ENCODE data around the gene TMEM59L. TPM values are rescaled to one million over a fixed set of nuclear protein-coding genes. Genes with fewer than 3 reads are reported as not detected.

Gene TMEM59L
- total RNA-seq, 1 experiment from 2014 or later = 2.4 TPM

DNA sequence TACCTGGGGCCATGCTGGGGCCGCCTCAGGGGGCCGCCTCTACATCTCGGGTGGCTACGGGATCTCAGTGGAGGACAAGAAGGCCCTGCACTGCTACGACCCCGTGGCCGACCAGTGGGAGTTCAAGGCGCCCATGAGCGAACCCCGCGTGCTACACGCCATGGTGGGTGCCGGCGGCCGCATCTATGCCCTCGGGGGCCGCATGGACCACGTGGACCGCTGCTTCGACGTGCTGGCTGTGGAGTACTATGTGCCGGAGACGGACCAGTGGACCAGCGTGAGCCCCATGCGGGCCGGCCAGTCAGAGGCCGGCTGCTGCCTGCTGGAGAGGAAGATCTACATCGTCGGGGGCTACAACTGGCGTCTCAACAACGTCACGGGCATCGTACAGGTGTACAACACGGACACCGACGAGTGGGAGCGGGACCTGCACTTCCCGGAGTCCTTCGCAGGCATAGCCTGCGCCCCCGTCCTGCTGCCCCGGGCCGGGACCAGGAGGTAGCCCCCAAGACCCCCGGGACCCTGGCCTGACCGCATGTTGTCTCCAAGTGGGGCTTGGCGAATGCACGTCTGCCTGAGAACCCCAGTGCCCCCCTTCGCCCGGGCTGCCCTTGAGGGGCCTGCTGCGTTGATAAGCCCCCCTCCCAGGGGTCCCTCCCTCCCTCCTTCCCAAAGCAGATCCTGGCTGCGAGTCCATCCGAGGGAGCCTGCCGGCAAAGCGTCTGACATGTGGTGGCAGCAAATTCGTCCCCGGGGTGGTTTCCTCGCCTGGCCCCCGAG lies 56.3 kb downstream of the TMEM59L start:
- in situ Hi-C loops (cut with HindIII; ENCODE audit: low pct_unique_long_range_greater_than_20kb, low sequenced_read_pairs) (no loop called here), intact Hi-C loops (cut with micrococcal nuclease; ENCODE audit: unreplicated experiment) (no loop called here)
- no TSS peak for BruUV-seq (replicated peaks)
- H3K4me1 ChIP-seq (ENCODE audit: control insufficient read depth, insufficient read depth, low read length) = no peaks in the 10 kb centered on the region
- ATAC-seq (no peak), DNase-seq (ENCODE audit: low read depth, low spot score) (no peak)
- no peaks in the 10 kb centered on the region for H3K27me3 ChIP-seq (ENCODE audit: control insufficient read depth, insufficient read depth, low read length)
- no peaks in the 10 kb centered on the region for H3K36me3 ChIP-seq (ENCODE audit: control insufficient read depth, insufficient read depth, low read length)
- POLR2A ChIA-PET = no interaction called here
- CTCF ChIA-PET = no interaction called here
- TF ChIP-seq TCF7L2 (IDR thresholded peaks at IDR 0.05; ENCODE audit: low read depth, low read length) (no peak), POLR2AphosphoS5 (IDR thresholded peaks at IDR 0.05; ENCODE audit: low read depth, low read length) (no peak)
- TF ChIP-seq, protein P1, sequence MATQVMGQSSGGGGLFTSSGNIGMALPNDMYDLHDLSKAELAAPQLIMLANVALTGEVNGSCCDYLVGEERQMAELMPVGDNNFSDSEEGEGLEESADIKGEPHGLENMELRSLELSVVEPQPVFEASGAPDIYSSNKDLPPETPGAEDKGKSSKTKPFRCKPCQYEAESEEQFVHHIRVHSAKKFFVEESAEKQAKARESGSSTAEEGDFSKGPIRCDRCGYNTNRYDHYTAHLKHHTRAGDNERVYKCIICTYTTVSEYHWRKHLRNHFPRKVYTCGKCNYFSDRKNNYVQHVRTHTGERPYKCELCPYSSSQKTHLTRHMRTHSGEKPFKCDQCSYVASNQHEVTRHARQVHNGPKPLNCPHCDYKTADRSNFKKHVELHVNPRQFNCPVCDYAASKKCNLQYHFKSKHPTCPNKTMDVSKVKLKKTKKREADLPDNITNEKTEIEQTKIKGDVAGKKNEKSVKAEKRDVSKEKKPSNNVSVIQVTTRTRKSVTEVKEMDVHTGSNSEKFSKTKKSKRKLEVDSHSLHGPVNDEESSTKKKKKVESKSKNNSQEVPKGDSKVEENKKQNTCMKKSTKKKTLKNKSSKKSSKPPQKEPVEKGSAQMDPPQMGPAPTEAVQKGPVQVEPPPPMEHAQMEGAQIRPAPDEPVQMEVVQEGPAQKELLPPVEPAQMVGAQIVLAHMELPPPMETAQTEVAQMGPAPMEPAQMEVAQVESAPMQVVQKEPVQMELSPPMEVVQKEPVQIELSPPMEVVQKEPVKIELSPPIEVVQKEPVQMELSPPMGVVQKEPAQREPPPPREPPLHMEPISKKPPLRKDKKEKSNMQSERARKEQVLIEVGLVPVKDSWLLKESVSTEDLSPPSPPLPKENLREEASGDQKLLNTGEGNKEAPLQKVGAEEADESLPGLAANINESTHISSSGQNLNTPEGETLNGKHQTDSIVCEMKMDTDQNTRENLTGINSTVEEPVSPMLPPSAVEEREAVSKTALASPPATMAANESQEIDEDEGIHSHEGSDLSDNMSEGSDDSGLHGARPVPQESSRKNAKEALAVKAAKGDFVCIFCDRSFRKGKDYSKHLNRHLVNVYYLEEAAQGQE (IDR thresholded peaks at IDR 0.05; ENCODE audit: insufficient read depth in 1 of 2, low read depth in 2 of 2, low read length in 1 of 2) = no peak
- TF ChIP-seq, protein P2, sequence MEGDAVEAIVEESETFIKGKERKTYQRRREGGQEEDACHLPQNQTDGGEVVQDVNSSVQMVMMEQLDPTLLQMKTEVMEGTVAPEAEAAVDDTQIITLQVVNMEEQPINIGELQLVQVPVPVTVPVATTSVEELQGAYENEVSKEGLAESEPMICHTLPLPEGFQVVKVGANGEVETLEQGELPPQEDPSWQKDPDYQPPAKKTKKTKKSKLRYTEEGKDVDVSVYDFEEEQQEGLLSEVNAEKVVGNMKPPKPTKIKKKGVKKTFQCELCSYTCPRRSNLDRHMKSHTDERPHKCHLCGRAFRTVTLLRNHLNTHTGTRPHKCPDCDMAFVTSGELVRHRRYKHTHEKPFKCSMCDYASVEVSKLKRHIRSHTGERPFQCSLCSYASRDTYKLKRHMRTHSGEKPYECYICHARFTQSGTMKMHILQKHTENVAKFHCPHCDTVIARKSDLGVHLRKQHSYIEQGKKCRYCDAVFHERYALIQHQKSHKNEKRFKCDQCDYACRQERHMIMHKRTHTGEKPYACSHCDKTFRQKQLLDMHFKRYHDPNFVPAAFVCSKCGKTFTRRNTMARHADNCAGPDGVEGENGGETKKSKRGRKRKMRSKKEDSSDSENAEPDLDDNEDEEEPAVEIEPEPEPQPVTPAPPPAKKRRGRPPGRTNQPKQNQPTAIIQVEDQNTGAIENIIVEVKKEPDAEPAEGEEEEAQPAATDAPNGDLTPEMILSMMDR (IDR thresholded peaks at IDR 0.05) = no peak
- H3K27ac ChIP-seq (ENCODE audit: low read length) = no peak overlapping the region
- no peak overlapping the region for H3K4me3 ChIP-seq (ENCODE audit: low read depth in 2 of 2, low read length in 2 of 2)
- H3K9me3 ChIP-seq (ENCODE audit: control insufficient read depth, insufficient read depth, low read depth, low read length) = no peaks in the 10 kb centered on the region

DNA sequence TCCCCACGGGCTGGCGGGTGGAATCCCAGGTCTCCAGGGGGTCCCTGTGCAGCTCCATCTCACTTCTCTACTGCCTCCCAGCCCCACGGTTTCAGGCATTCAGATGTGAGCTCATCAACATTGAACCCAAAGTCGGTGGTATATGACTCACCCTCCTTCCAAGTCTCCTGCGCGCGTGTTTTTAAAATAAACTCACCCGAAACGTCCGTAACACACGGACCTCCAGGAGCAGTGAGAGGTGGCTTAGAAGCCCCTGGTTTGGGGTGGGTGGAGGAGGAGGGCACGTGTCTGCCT lies 56.8 kb downstream of the TMEM59L start:
- Histone ChIP-seq H3K27ac (ENCODE audit: low read length) (no peak overlapping the region), H3K4me1 (ENCODE audit: control insufficient read depth, insufficient read depth, low read length) (no peaks in the 10 kb centered on the region), H3K36me3 (ENCODE audit: control insufficient read depth, insufficient read depth, low read length) (no peaks in the 10 kb centered on the region), H3K9me3 (ENCODE audit: control insufficient read depth, insufficient read depth, low read depth, low read length) (no peaks in the 10 kb centered on the region), H3K4me3 (ENCODE audit: low read depth in 2 of 2, low read length in 2 of 2) (no peak overlapping the region), H3K27me3 (ENCODE audit: control insufficient read depth, insufficient read depth, low read length) (no peaks in the 10 kb centered on the region)
- intact Hi-C loops (cut with micrococcal nuclease; ENCODE audit: unreplicated experiment) (no loop called here), in situ Hi-C loops (cut with HindIII; ENCODE audit: low pct_unique_long_range_greater_than_20kb, low sequenced_read_pairs) (no loop called here)
- CTCF ChIA-PET = no interaction called here
- BruUV-seq (replicated peaks) = no TSS peak
- no peak for ATAC-seq
- no peak for TF ChIP-seq TCF7L2 (IDR thresholded peaks at IDR 0.05; ENCODE audit: low read depth, low read length)
- TF ChIP-seq POLR2AphosphoS5 (IDR thresholded peaks at IDR 0.05; ENCODE audit: low read depth, low read length) = no peak
- TF ChIP-seq, protein P1 (IDR thresholded peaks at IDR 0.05; ENCODE audit: insufficient read depth in 1 of 2, low read depth in 2 of 2, low read length in 1 of 2) = no peak
- DNase-seq (ENCODE audit: low read depth, low spot score) = no peak
- POLR2A ChIA-PET = no interaction called here

Measured in Panc1 (cell line).